ENCODE data around the gene ZFP92.

DNA sequence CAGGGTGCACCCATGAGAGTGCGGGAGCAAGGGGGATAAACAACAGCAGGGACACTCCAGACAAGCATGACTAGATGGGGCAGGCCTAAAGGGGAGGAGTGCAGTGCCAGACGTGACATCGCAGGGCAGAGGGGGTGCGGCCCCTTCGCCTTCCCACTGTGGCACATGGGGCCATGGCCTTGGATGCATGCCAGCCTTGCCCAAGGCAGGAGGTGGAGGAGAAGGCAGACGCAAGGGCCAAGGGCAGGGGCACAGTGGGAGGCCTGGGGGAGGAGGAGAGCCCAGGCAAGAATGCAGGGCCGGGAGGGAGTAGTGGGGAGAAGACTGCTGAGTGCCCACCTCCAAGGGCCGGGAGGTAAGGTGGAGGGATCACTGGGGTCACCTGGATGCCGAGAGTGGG, 31.8 kb upstream of the ZFP92 start:
- TF ChIP-seq GATA2 (IDR thresholded peaks at IDR 0.05; ENCODE audit: low read depth, low read length) (no peak), GATA3 (IDR thresholded peaks at IDR 0.05; ENCODE audit: low read depth, low read length) (no peak)

All from SH-SY5Y (cell line).